ENCODE measurements around the gene PFDN1. TPM values are rescaled to one million over a fixed set of nuclear protein-coding genes. Genes with fewer than 3 reads are reported as not detected.
"Not testable (repeated sequence)": the region's sequence is repeated elsewhere in the genome, so short reads cannot be mapped to it uniquely, and the experiment has no call there.

The PFDN1 gene
- total RNA-seq, 1 donor from 2014 or later: 41.5 TPM

GRCh38 chr5:140214831-140215230, 88.1 kb downstream of the PFDN1 start:
- DNase-seq (ENCODE audit: low spot score): no peak

DNA sequence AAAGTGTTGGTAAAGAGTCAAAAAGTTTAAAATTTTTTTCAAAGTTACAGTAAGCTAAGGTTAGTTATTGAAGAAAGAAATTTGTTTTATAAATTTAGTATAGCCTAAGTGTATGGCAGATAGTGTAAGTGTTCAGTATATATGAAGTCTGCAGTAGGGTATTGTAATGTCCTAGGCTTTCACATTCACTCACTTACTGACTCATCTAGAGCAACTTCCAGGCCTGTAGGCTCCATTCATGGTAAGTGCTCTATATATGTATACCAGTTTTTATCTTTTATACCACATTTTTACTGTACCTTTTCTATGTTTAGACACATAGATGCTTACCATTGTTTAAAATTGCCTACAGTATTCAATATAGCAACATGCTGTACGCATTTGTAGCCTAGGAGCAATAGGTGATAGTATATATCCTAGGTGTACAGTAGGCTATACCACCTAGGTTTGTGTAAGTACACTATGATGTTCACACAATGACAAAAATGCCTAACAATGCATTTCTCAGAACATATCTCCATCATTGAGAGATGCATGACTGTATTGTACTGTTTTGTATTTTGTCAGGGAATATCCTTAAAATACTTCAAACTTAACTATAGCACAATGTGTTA, 89.4 kb downstream of the PFDN1 start:
- no peak for DNase-seq (ENCODE audit: low spot score)

GRCh38 chr5:140208065-140208464, 94.8 kb downstream of the PFDN1 start:
- DNase-seq (ENCODE audit: low spot score): no peak

GRCh38 chr5:140207250-140207964, 95.5 kb downstream of the PFDN1 start:
- DNase-seq (ENCODE audit: low spot score): no peak

DNA sequence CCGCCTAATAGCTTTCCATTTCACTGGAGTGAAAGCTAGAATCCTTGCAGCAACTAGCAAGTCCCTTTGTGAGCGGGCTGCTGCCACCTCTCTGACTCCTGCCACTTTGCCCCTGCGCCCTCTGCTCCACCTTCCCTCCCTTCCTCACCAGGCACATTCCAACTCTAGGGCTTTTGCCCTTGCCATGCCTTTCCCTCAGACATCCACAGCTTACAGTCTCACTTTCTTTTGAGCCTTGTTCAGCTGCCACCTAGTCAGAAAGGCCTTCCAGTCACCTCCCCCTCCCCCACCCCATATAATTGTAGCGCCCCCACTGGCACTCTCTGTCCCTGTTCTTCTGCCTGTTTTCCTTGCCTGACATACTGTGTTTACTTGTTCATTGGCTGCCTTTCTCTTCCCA, 96.9 kb downstream of the PFDN1 start:
- DNase-seq (ENCODE audit: low spot score): no peak

DNA sequence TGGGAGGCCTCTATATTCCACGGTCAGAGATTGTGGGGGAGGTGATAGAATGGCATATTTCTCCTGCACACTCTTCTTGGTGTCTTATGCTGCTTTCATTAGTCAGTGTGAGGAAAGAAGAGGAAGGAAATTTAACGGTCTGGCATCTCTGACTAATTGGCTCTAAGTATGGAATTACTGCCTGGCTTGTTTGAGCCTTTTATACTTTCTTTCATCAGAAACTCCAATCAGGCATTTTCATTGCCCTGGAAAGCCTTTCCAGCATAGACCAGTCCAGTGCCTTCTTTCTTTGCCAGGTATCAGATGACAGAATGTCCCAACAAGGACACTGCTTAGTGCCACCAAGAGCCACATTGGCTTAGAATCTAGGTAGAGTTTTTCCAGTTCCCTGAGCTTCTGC, 97.7 kb downstream of the PFDN1 start:
- no peak for DNase-seq (ENCODE audit: low spot score)

DNA sequence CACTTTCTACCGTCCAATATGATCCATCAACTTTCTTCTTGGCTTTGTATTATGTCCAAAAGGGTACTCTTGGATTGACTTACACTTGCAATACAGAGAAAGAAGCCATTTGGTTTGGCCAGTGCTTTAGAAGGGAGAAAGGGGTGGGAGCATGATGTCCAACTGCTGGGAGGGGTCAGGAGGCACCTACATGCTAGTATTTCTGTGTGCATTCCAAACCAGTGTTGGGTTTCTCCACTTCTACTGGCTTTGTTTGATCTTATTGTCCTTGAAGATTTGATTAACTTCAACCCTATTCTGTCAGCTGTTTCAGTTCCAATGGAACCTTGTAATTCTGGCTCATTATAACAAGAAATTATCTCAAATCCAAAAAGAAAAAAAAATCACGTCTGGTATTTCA, 100.3 kb downstream of the PFDN1 start:
- DNase-seq (ENCODE audit: low spot score): no peak

- no peak for DNase-seq (ENCODE audit: low spot score)
Observed at GRCh38 chr5:140202078-140202477, 100.8 kb downstream of the PFDN1 start.

DNA sequence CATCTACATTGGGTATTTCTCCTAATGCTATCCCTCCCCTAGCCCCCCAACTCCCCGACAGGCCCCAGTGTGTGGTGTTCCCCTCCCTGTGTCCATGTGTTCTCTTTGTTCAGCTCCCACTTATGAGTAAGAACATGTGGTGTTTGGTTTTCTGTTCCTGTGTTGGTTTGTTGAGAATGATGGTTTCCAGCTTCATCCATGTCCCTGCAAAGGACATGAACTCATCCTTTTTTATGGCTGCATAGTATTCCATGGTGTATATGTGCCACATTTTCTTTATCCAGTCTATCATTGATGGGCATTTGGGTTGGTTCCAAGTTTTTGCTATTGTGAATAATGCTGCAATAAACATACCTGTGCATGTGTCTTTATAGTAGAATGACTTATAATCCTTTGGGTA, 104.0 kb downstream of the PFDN1 start:
- not testable (repeated sequence) for DNase-seq (ENCODE audit: low spot score)

GRCh38 chr5:140197023-140197422, 105.9 kb downstream of the PFDN1 start:
- no peak for DNase-seq (ENCODE audit: low spot score)

DNA sequence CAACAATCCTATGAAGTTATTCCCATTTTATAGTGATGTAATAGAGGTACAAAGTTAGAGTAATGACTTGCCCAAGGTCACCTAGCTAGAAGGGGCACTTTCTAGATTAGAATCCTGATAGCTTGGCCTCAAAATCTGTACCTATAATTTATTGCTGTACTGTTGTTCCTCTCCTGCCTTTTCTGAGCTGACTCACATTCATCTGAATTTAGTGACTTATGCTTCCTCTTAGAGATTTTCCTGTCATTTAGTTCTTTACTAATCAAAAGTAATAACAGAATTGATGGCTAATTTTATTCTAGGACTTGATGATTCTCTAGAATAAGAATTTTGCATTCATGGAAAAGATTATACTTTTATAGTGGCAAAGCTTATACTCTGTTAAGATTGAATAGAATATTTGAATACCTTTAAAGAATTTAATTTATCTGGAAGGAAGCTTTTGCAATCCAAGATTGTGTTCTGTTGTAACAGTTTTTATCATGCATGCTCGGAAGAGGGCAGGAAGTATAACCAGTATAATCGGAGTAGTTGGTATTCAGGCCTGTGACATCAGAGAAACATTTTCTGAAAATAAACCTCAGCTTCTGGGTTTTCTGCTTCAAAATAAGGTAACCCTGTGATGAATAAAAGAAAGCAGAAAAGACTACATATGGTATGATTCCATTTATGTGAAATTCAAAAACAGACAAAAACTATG, 106.6 kb downstream of the PFDN1 start:
- no peak for DNase-seq (ENCODE audit: low spot score)

Other genes with a start within 250 kb of the PFDN1 start
- gene PURA, start 189.0 kb downstream of the PFDN1 start, total RNA-seq: 26.8 TPM
- 15.9 TPM for gene IGIP, start 177.2 kb downstream of the PFDN1 start, total RNA-seq
- gene CYSTM1, start 127.9 kb downstream of the PFDN1 start, total RNA-seq: 99.1 TPM
- gene HBEGF, start 43.5 kb upstream of the PFDN1 start, total RNA-seq: 5.6 TPM
- gene SLC4A9, start 57.1 kb upstream of the PFDN1 start, total RNA-seq: 0.13 TPM
- gene ANKHD1, start 98.7 kb upstream of the PFDN1 start, total RNA-seq: 201 TPM
- gene EIF4EBP3, start 244.6 kb upstream of the PFDN1 start, total RNA-seq: 25.9 TPM

Data from ureter (tissue), 1 donor.